PC-3 (cell line): ENCODE data around the gene SULT1E1. TPM values are rescaled to one million over a fixed set of nuclear protein-coding genes. Genes with fewer than 3 reads are reported as not detected.

ENCODE experiments used
- ATAC-seq: fragments of 200-7000 bp; cut with Tn5 transposase; 2 replicates; pipeline ENCODE4 v1.9.1; 2020; ENCODE audit warnings: mild to moderate bottlenecking, moderate library complexity
- BruUV-seq: library from RNA; stranded (reverse); fragments of 400-500 nt; replicated peaks from 2 replicates; lab custom pipeline; 2021; lab: Mats Ljungman, UMichigan
- CTCF ChIA-PET: fragments of 300-600 bp; sonication (Branson Sonifier 250); formaldehyde crosslinking; loops from one replicate; lab custom pipeline; 2022; ENCODE audit warnings: antibody characterized with exemption; lab: Charles Lee
- POLR2A ChIA-PET: fragments of 300-600 bp; sonication (Branson Sonifier 250); formaldehyde crosslinking; loops from one replicate; lab custom pipeline; 2022; ENCODE audit warnings: antibody characterized with exemption; ENCODE audit not compliant: unreplicated experiment; lab: Charles Lee
- DNase-seq: peaks from one replicate; pipeline ENCODE4 v3.0.0-alpha.2; 2015
- H2AFZ ChIP-seq: fragments of 300-600 bp; sonication (generic); 2 replicates; pipeline ENCODE4 v1.6.0; 2016; ENCODE audit warnings: antibody characterized with exemption, low read length
- H3F3A ChIP-seq: fragments of 300-600 bp; sonication (generic); one replicate; pipeline ENCODE4 v1.6.0; 2017; ENCODE audit warnings: antibody characterized with exemption, low read length, control low read depth, mild to moderate bottlenecking; ENCODE audit not compliant: unreplicated experiment
- H3K27ac ChIP-seq: fragments of 300-600 bp; sonication (generic); 2 replicates; pipeline ENCODE4 v1.5.1; 2016; ENCODE audit warnings: mild to moderate bottlenecking, low read length
- H3K27me3 ChIP-seq: fragments of 300-600 bp; sonication (generic); 2 replicates; pipeline ENCODE4 v1.6.1; 2016; ENCODE audit warnings: low read length, mixed read lengths
- H3K36me3 ChIP-seq: fragments of 300-600 bp; sonication (generic); 2 replicates; pipeline ENCODE4 v1.6.1; 2016; ENCODE audit warnings: low read depth, mixed run types, low read length, mixed read lengths
- H3K4me1 ChIP-seq: fragments of 300-600 bp; sonication (generic); 2 replicates; pipeline ENCODE4 v1.5.1; 2016; ENCODE audit warnings: low read length; ENCODE audit not compliant: insufficient read depth
- H3K4me2 ChIP-seq: fragments of 300-600 bp; sonication (generic); 2 replicates; pipeline ENCODE4 v1.6.0; 2016; ENCODE audit warnings: low read length
- H3K4me3 ChIP-seq: fragments of 300-600 bp; sonication (generic); 2 replicates; pipeline ENCODE4 v1.5.1; 2016; ENCODE audit warnings: mild to moderate bottlenecking, low read length, mixed read lengths
- H3K79me2 ChIP-seq: fragments of 300-600 bp; sonication (generic); 2 replicates; pipeline ENCODE4 v1.6.1; 2017; ENCODE audit warnings: low read length, mixed read lengths
- H3K9ac ChIP-seq: fragments of 300-600 bp; sonication (generic); 2 replicates; pipeline ENCODE4 v1.6.0; 2016; ENCODE audit warnings: mild to moderate bottlenecking, low read length
- H3K9me2 ChIP-seq: fragments of 300-600 bp; sonication (generic); replicated peaks from 2 replicates; pipeline ENCODE4 v1.6.1; 2016; ENCODE audit warnings: mixed run types, low read length, mixed read lengths
- H3K9me3 ChIP-seq: fragments of 300-600 bp; sonication (generic); 2 replicates; pipeline ENCODE4 v1.6.1; 2016; ENCODE audit warnings: low read length, mixed read lengths
- H4K20me1 ChIP-seq: fragments of 300-600 bp; sonication (generic); 2 replicates; pipeline ENCODE4 v1.6.1; 2016; ENCODE audit warnings: low read length, mixed read lengths
- EZH2 ChIP-seq: fragments of 300-600 bp; sonication (generic); IDR thresholded peaks from one replicate; pipeline ENCODE4 v1.6.1; 2017; ENCODE audit warnings: antibody characterized with exemption, mild to moderate bottlenecking, low read length; ENCODE audit not compliant: unreplicated experiment
- EZH2phosphoT487 ChIP-seq: fragments of 300-600 bp; sonication (generic); IDR thresholded peaks from 2 replicates; pipeline ENCODE4 v1.6.1; 2018; ENCODE audit warnings: mild to moderate bottlenecking, antibody characterized with exemption, low read length, borderline replicate concordance
- intact Hi-C: fragments of 100-400 bp; cut with micrococcal nuclease; formaldehyde crosslinking; loops from 2 replicates; pipeline ENCODE4 v1.9.0; 2023
- total RNA-seq: library from RNA; depleted of rRNA; stranded (reverse); fragments of >200 nt; gene quantifications from 2 replicates; pipeline ENCODE4 v1.2.3, GENCODE V29; 2014
- TF ChIP-seq, protein P1 (sequence below): fragments of 300-600 bp; sonication (generic); conservative IDR thresholded peaks from 2 replicates; pipeline ENCODE4 v1.5.1; 2017; ENCODE audit warnings: antibody characterized with exemption, low read depth, mild to moderate bottlenecking, low read length

The SULT1E1 gene
- total RNA-seq, 1 experiment from 2014 or later = not detected

DNA sequence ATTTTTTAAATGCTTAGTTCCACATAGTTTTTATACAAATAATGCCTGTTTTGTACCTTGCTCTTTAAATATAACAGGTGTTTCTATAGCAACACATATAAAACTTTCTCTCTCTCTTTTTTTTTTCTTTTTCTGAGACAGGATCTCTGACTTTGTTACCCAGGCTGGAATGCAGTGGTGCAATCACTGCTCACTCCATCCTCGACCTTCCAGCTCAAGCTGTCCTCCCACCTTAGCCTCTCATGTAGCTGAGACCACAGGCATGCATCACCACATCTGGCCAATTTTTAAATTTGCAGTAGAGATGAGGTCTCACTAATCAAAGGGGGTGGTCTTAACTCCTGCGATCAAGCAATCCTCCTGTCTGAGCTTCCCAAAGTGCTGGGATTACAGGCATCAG lies 18.3 kb upstream of the SULT1E1 start:
- BruUV-seq = no TSS peak
- Histone ChIP-seq H4K20me1 (no peaks in the 10 kb centered on the region), H3K27ac (no peak overlapping the region), H3K27me3 (no peaks in the 10 kb centered on the region), H3K9ac (no peak overlapping the region), H3K9me3 (no peaks in the 10 kb centered on the region), H3K4me2 (no peak overlapping the region), H3K36me3 (no peaks in the 10 kb centered on the region), H3K4me3 (no peak overlapping the region), H3F3A (no peaks in the 10 kb centered on the region), H2AFZ (no peak overlapping the region), H3K4me1 (no peaks in the 10 kb centered on the region), H3K79me2 (no peaks in the 10 kb centered on the region), H3K9me2 (no peaks in the 10 kb centered on the region)
- no peak for ATAC-seq
- intact Hi-C loops = no loop called here
- no peak for TF ChIP-seq EZH2phosphoT487
- TF ChIP-seq, protein P1, sequence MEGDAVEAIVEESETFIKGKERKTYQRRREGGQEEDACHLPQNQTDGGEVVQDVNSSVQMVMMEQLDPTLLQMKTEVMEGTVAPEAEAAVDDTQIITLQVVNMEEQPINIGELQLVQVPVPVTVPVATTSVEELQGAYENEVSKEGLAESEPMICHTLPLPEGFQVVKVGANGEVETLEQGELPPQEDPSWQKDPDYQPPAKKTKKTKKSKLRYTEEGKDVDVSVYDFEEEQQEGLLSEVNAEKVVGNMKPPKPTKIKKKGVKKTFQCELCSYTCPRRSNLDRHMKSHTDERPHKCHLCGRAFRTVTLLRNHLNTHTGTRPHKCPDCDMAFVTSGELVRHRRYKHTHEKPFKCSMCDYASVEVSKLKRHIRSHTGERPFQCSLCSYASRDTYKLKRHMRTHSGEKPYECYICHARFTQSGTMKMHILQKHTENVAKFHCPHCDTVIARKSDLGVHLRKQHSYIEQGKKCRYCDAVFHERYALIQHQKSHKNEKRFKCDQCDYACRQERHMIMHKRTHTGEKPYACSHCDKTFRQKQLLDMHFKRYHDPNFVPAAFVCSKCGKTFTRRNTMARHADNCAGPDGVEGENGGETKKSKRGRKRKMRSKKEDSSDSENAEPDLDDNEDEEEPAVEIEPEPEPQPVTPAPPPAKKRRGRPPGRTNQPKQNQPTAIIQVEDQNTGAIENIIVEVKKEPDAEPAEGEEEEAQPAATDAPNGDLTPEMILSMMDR = no peak
- TF ChIP-seq EZH2 = no peak
- DNase-seq = no peak
- ChIA-PET POLR2A (no interaction called here), CTCF (no interaction called here)

DNA sequence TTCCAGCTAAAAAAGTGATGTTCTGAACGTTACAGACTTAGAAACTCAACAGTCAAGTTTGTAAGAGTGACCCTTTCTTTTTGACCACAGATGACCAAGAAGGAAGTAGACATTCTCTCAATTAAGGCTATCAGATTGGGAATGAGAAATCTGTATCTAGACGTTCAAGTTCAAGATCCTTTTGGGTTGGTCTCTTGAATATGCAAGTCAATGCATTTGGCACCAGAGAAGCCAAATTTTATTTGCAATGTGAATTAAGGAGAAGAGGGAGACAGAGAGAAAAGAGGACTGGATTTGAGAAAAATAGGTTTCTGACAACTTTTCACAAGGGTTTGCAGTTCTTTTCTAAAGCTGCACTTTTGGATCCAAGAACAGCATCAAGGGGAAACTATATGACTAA lies 17.5 kb upstream of the SULT1E1 start:
- ATAC-seq = no peak
- BruUV-seq = no TSS peak

DNA sequence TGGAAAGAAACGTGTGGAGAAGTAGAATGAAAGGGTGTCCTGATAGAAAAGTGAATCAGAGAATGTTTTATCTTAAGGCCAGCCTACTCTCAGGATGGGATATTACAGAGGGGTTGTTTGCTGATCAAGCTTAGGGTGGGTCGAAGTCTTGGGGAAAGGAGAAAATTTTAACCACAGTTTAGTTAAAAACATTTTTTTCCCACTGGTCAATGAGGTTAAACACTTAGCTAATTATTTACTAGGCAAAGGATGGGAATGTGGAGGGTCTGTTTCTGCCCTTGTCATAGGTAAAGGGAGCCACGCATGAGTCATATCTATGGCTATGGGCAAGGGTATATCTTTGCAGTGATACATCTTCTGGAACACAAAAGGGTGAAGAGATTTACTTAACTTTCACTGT lies 16.1 kb upstream of the SULT1E1 start:
- Histone ChIP-seq H3K4me1 (no peaks in the 10 kb centered on the region), H3K9me2 (no peaks in the 10 kb centered on the region), H4K20me1 (no peaks in the 10 kb centered on the region), H3K27me3 (no peaks in the 10 kb centered on the region), H3K36me3 (no peaks in the 10 kb centered on the region), H2AFZ (no peak overlapping the region), H3F3A (no peaks in the 10 kb centered on the region), H3K9me3 (no peaks in the 10 kb centered on the region), H3K9ac (no peak overlapping the region), H3K4me3 (no peak overlapping the region), H3K4me2 (no peak overlapping the region), H3K27ac (no peak overlapping the region), H3K79me2 (no peaks in the 10 kb centered on the region)
- TF ChIP-seq, protein P1 = no peak
- TF ChIP-seq EZH2phosphoT487 (no peak), EZH2 (no peak)
- intact Hi-C loops = no loop called here
- DNase-seq (no peak), ATAC-seq (no peak)
- no TSS peak for BruUV-seq
- ChIA-PET CTCF (no interaction called here), POLR2A (no interaction called here)

More for the DNA sequence above, 17.5 kb upstream of the SULT1E1 start:
- Histone ChIP-seq H2AFZ (no peak overlapping the region), H3K9me3 (no peaks in the 10 kb centered on the region), H3K79me2 (no peaks in the 10 kb centered on the region), H3K36me3 (no peaks in the 10 kb centered on the region), H4K20me1 (no peaks in the 10 kb centered on the region), H3F3A (no peaks in the 10 kb centered on the region), H3K27ac (no peak overlapping the region), H3K4me2 (no peak overlapping the region), H3K9me2 (no peaks in the 10 kb centered on the region), H3K4me3 (no peak overlapping the region), H3K9ac (no peak overlapping the region), H3K27me3 (no peaks in the 10 kb centered on the region), H3K4me1 (no peaks in the 10 kb centered on the region)
- ChIA-PET CTCF (no interaction called here), POLR2A (no interaction called here)
- intact Hi-C loops = no loop called here
- TF ChIP-seq EZH2 = no peak
- no peak for TF ChIP-seq EZH2phosphoT487
- TF ChIP-seq, protein P1 = no peak
- DNase-seq = no peak
